Activated T-cell treated with anti-CD3 and anti-CD28 coated beads for 1 hour (primary cell): ENCODE measurements around the gene UCN.

ENCODE experiments used
- DNase-seq: peaks from one replicate; pipeline ENCODE4 v3.0.0-alpha.2; 2020; ENCODE audit warnings: low read depth

The UCN gene

GRCh38 chr2:27261241-27261925 lies 46.9 kb downstream of the UCN start:
- DNase-seq: no peak

- no peak for DNase-seq
Measured at GRCh38 chr2:27258051-27258450, 50.2 kb downstream of the UCN start.
